Fibroblast of lung (primary cell): ENCODE measurements around the gene RAB1B.

Experiments
- EZH2 ChIP-seq: IDR thresholded peaks from 2 replicates; pipeline ENCODE4 v1.5.1; 2012; ENCODE audit warnings: low read length, control low read depth, mild to moderate bottlenecking; ENCODE audit errors: missing control alignments
- TF ChIP-seq, protein P1 (sequence below), 2 donors: IDR thresholded peaks in 1 of 2; conservative IDR thresholded peaks in 1 of 2; 1 replicate in 1 of 2; 2 replicates in 1 of 2; pipeline ENCODE4 v1.5.1; 2011 to 2012; ENCODE audit warnings: low read length in 2 of 2, control low read depth in 1 of 2, inconsistent platforms in 1 of 2, low read depth in 1 of 2, mild to moderate bottlenecking in 1 of 2

GRCh38 chr11:66313321-66314185, 45.1 kb downstream of the RAB1B start:
- TF ChIP-seq, protein P1, sequence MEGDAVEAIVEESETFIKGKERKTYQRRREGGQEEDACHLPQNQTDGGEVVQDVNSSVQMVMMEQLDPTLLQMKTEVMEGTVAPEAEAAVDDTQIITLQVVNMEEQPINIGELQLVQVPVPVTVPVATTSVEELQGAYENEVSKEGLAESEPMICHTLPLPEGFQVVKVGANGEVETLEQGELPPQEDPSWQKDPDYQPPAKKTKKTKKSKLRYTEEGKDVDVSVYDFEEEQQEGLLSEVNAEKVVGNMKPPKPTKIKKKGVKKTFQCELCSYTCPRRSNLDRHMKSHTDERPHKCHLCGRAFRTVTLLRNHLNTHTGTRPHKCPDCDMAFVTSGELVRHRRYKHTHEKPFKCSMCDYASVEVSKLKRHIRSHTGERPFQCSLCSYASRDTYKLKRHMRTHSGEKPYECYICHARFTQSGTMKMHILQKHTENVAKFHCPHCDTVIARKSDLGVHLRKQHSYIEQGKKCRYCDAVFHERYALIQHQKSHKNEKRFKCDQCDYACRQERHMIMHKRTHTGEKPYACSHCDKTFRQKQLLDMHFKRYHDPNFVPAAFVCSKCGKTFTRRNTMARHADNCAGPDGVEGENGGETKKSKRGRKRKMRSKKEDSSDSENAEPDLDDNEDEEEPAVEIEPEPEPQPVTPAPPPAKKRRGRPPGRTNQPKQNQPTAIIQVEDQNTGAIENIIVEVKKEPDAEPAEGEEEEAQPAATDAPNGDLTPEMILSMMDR (conservative IDR thresholded peaks at IDR 0.05 in 1 of 2, IDR thresholded peaks at IDR 0.05 in 1 of 2; ENCODE audit: low read depth in 1 of 2, low read length in 2 of 2), result peak; percentile 36 to 39
- no peak for TF ChIP-seq EZH2
